Suprapubic skin (tissue), 4 donors: ENCODE data around the gene CERS4. TPM values are rescaled to one million over a fixed set of nuclear protein-coding genes. Genes with fewer than 3 reads are reported as not detected.
"Not testable (repeated sequence)": the region's sequence is repeated elsewhere in the genome, so short reads cannot be mapped to it uniquely, and the experiment has no call there.

Experiments
- DNase-seq, 2 donors: peaks; one replicate each; pipeline ENCODE4 v3.0.0-alpha.2; 2019; ENCODE audit warnings: low spot score in 2 of 2
- H3K27ac ChIP-seq: fragments of 200-600 bp; sonication (generic); one replicate; pipeline ENCODE4 v1.5.1; 2019
- H3K27me3 ChIP-seq: fragments of 200-600 bp; sonication (generic); one replicate; pipeline ENCODE4 v1.5.1; 2019
- H3K36me3 ChIP-seq: fragments of 200-600 bp; sonication (generic); one replicate; pipeline ENCODE4 v1.5.1; 2019
- H3K4me1 ChIP-seq: fragments of 200-600 bp; sonication (generic); one replicate; pipeline ENCODE4 v1.5.1; 2019
- H3K4me3 ChIP-seq: fragments of 200-600 bp; sonication (generic); one replicate; pipeline ENCODE4 v1.5.1; 2019; ENCODE audit warnings: mild to moderate bottlenecking
- H3K9me3 ChIP-seq: fragments of 200-600 bp; sonication (generic); one replicate; pipeline ENCODE4 v1.5.1; 2019
- CTCF ChIP-seq, 2 donors: fragments of 200-600 bp in 1 of 2; fragments of 450-650 bp in 1 of 2; sonication (generic) in 1 of 2; IDR thresholded peaks; one replicate each; pipeline ENCODE4 v1.5.1; 2016 to 2019; ENCODE audit warnings: antibody characterized with exemption in 2 of 2, mild to moderate bottlenecking in 1 of 2, moderate library complexity in 1 of 2
- EP300 ChIP-seq: sonication (generic); formaldehyde crosslinking; IDR thresholded peaks from one replicate; pipeline ENCODE4 v1.6.1; 2017; ENCODE audit warnings: antibody characterized with exemption
- POLR2A ChIP-seq, 2 donors: fragments of 450-650 bp; IDR thresholded peaks; one replicate each; pipeline ENCODE4 v1.6.1; 2017; ENCODE audit warnings: antibody characterized with exemption in 2 of 2, mild to moderate bottlenecking in 2 of 2, moderate library complexity in 2 of 2
- POLR2AphosphoS5 ChIP-seq, 3 donors: sonication (generic); formaldehyde crosslinking; IDR thresholded peaks; one replicate each; pipeline ENCODE4 v1.6.1; 2017; ENCODE audit warnings: antibody characterized with exemption in 3 of 3
- WGBS: methylation state at CpG from one replicate; pipeline ENCODE4 v1.1.5; 2018; 5-methylcytosine and 5-hydroxymethylcytosine counted together
- total RNA-seq, 4 donors: library from RNA; depleted of rRNA; stranded (reverse); fragments of >200 nt; gene quantifications; one replicate each; pipeline ENCODE4 v1.1.0, GENCODE V29; 2016

Gene CERS4
- total RNA-seq, 4 donors from 2014 or later = 84.6 to 132 (median 118) TPM

- Histone ChIP-seq H3K4me3 (no peak overlapping the region), H3K36me3 (peaks cover 15% of the 10 kb centered on the region), H3K27me3 (no peaks in the 10 kb centered on the region), H3K4me1 (peaks cover 10% of the 10 kb centered on the region), H3K9me3 (no peaks in the 10 kb centered on the region), H3K27ac (no peak overlapping the region)
- no peak for TF ChIP-seq CTCF (IDR thresholded peaks at IDR 0.05)
- TF ChIP-seq POLR2A (IDR thresholded peaks at IDR 0.05) = no peak
- TF ChIP-seq POLR2AphosphoS5 (IDR thresholded peaks at IDR 0.05) = no peak
- no peak for TF ChIP-seq EP300
- 72% methylated on average over 3 of the region's 3 CpGs for WGBS
- DNase-seq = no peak
Observed at GRCh38 chr19:8265872-8266271, 56.7 kb downstream of the CERS4 start.

- DNase-seq = no peak
- Histone ChIP-seq H3K27me3 (no peaks in the 10 kb centered on the region), H3K36me3 (no peaks in the 10 kb centered on the region), H3K4me3 (no peak overlapping the region), H3K9me3 (no peaks in the 10 kb centered on the region), H3K27ac (no peak overlapping the region), H3K4me1 (peaks cover 10% of the 10 kb centered on the region)
- 93% methylated on average over 3 of the region's 3 CpGs for WGBS
- TF ChIP-seq EP300 (no peak), CTCF (IDR thresholded peaks at IDR 0.05) (no peak), POLR2AphosphoS5 (IDR thresholded peaks at IDR 0.05) (no peak), POLR2A (IDR thresholded peaks at IDR 0.05) (no peak)
Observed at GRCh38 chr19:8269724-8270123, 60.6 kb downstream of the CERS4 start.

GRCh38 chr19:8276508-8276907, 67.3 kb downstream of the CERS4 start:
- H3K27me3 ChIP-seq, H3K4me3 ChIP-seq, H3K36me3 ChIP-seq, H3K9me3 ChIP-seq, H3K27ac ChIP-seq, H3K4me1 ChIP-seq, DNase-seq: not testable (repeated sequence)
- WGBS = no CpG with 5 or more reads among the region's 9 CpGs

GRCh38 chr19:8291337-8291736, 82.2 kb downstream of the CERS4 start:
- H3K27ac ChIP-seq, H3K27me3 ChIP-seq, H3K36me3 ChIP-seq, H3K9me3 ChIP-seq, DNase-seq, H3K4me1 ChIP-seq, H3K4me3 ChIP-seq: not testable (repeated sequence)
- no CpG with 5 or more reads among the region's 9 CpGs for WGBS

GRCh38 chr19:8302357-8302691, 93.2 kb downstream of the CERS4 start:
- peaks cover 15% of the 10 kb centered on the region for H3K4me1 ChIP-seq
- H3K27ac ChIP-seq = no peak overlapping the region
- no peak for TF ChIP-seq POLR2A (IDR thresholded peaks at IDR 0.05)
- no peak for TF ChIP-seq CTCF (IDR thresholded peaks at IDR 0.05)
- no peak for TF ChIP-seq POLR2AphosphoS5 (IDR thresholded peaks at IDR 0.05)
- TF ChIP-seq EP300 = no peak
- no peaks in the 10 kb centered on the region for H3K27me3 ChIP-seq
- H3K9me3 ChIP-seq = no peaks in the 10 kb centered on the region
- peak in 1 of 2 donors; percentile 79 for DNase-seq
- H3K36me3 ChIP-seq = no peaks in the 10 kb centered on the region
- no peak overlapping the region for H3K4me3 ChIP-seq
- WGBS = 61% methylated on average over 11 of the region's 11 CpGs

- Histone ChIP-seq H3K4me1 (peaks cover 20% of the 10 kb centered on the region), H3K36me3 (no peaks in the 10 kb centered on the region), H3K4me3 (no peak overlapping the region), H3K9me3 (no peaks in the 10 kb centered on the region), H3K27me3 (no peaks in the 10 kb centered on the region), H3K27ac (no peak overlapping the region)
- TF ChIP-seq POLR2AphosphoS5 (IDR thresholded peaks at IDR 0.05) = no peak
- TF ChIP-seq EP300 = no peak
- TF ChIP-seq CTCF (IDR thresholded peaks at IDR 0.05) = no peak
- no peak for TF ChIP-seq POLR2A (IDR thresholded peaks at IDR 0.05)
- WGBS = 69% methylated on average over 7 of the region's 7 CpGs
- peak; percentile 56 to 64 for DNase-seq
Observed at GRCh38 chr19:8302734-8303133, 93.6 kb downstream of the CERS4 start.
